Prostate gland (tissue), 2 donors: ENCODE measurements around the gene ARHGEF28. TPM values are rescaled to one million over a fixed set of nuclear protein-coding genes. Genes with fewer than 3 reads are reported as not detected.

ENCODE experiments used
- DNase-seq: peaks from one replicate; pipeline ENCODE4 v3.0.0-alpha.2; 2019; ENCODE audit warnings: low spot score
- H3K27ac ChIP-seq, 2 donors: fragments of 200-600 bp; sonication (generic); 2 replicates each; pipeline ENCODE4 v1.5.1; 2017 to 2019
- H3K27me3 ChIP-seq: fragments of 200-600 bp; sonication (generic); replicated peaks from 2 replicates; pipeline ENCODE4 v1.5.1; 2019; ENCODE audit not compliant: insufficient read depth
- H3K36me3 ChIP-seq, 2 donors: fragments of 200-600 bp; sonication (generic); 1 replicate in 1 of 2; 2 replicates in 1 of 2; pipeline versions ENCODE4 v1.5.1 to v1.8.1; 2017 to 2019
- H3K4me1 ChIP-seq: fragments of 200-600 bp; sonication (generic); replicated peaks from 2 replicates; pipeline ENCODE4 v1.5.1; 2019
- H3K4me3 ChIP-seq, 2 donors: fragments of 200-600 bp; sonication (generic); 2 replicates each; pipeline ENCODE4 v1.5.1; 2017 to 2019
- H3K9me3 ChIP-seq: fragments of 200-600 bp; sonication (generic); 2 replicates; pipeline ENCODE4 v1.5.1; 2017
- POLR2A ChIP-seq: fragments of 450-650 bp; IDR thresholded peaks from one replicate; pipeline ENCODE4 v1.6.1; 2016; ENCODE audit warnings: antibody characterized with exemption, mild to moderate bottlenecking
- POLR2AphosphoS5 ChIP-seq: sonication (generic); formaldehyde crosslinking; IDR thresholded peaks from one replicate; pipeline ENCODE4 v1.6.1; 2017; ENCODE audit warnings: antibody characterized with exemption
- WGBS: methylation state at CpG from one replicate; pipeline ENCODE4 v1.1.5; 2018; 5-methylcytosine and 5-hydroxymethylcytosine counted together
- intact Hi-C: fragments of 100-400 bp; cut with DNase I; formaldehyde crosslinking; loops from one replicate; pipeline ENCODE4 v1.14.2; 2022
- total RNA-seq, 2 donors: library from RNA; depleted of rRNA; stranded (reverse); fragments of >200 nt; gene quantifications; one replicate each; pipeline ENCODE4 v1.1.0, GENCODE V29; 2016
- TF ChIP-seq, protein P1 (sequence below), 4 experiments: fragments of 200-600 bp in 2 of 4; fragments of 450-650 bp in 2 of 4; sonication (generic) in 2 of 4; IDR thresholded peaks; 1 replicate in 3 of 4; 2 replicates in 1 of 4; pipeline ENCODE4 v1.5.1; 2016 to 2019; ENCODE audit warnings: antibody characterized with exemption in 4 of 4, mild to moderate bottlenecking in 2 of 4, moderate library complexity in 2 of 4

Gene ARHGEF28
- total RNA-seq, 2 donors from 2014 or later: 18.9 to 28.3 TPM

GRCh38 chr5:73857446-73857845 lies 231.4 kb downstream of the ARHGEF28 start:
- no peak for DNase-seq
- Histone ChIP-seq H3K4me1 (no peaks in the 10 kb centered on the region), H3K36me3 (no peaks in the 10 kb centered on the region), H3K9me3 (no peaks in the 10 kb centered on the region), H3K27ac (no peak overlapping the region), H3K27me3 (no peaks in the 10 kb centered on the region), H3K4me3 (no peak overlapping the region)
- TF ChIP-seq, protein P1, sequence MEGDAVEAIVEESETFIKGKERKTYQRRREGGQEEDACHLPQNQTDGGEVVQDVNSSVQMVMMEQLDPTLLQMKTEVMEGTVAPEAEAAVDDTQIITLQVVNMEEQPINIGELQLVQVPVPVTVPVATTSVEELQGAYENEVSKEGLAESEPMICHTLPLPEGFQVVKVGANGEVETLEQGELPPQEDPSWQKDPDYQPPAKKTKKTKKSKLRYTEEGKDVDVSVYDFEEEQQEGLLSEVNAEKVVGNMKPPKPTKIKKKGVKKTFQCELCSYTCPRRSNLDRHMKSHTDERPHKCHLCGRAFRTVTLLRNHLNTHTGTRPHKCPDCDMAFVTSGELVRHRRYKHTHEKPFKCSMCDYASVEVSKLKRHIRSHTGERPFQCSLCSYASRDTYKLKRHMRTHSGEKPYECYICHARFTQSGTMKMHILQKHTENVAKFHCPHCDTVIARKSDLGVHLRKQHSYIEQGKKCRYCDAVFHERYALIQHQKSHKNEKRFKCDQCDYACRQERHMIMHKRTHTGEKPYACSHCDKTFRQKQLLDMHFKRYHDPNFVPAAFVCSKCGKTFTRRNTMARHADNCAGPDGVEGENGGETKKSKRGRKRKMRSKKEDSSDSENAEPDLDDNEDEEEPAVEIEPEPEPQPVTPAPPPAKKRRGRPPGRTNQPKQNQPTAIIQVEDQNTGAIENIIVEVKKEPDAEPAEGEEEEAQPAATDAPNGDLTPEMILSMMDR (IDR thresholded peaks at IDR 0.05): no peak
- TF ChIP-seq POLR2AphosphoS5: no peak
- no peak for TF ChIP-seq POLR2A
- intact Hi-C loops: no loop called here
- 87% methylated on average over 3 of the region's 3 CpGs for WGBS

GRCh38 chr5:73858054-73858453 lies 232.1 kb downstream of the ARHGEF28 start:
- H3K36me3 ChIP-seq: no peaks in the 10 kb centered on the region
- no peaks in the 10 kb centered on the region for H3K9me3 ChIP-seq
- no peak overlapping the region for H3K27ac ChIP-seq
- intact Hi-C loops: no loop called here
- 90% methylated on average over 4 of the region's 4 CpGs for WGBS
- no peaks in the 10 kb centered on the region for H3K4me1 ChIP-seq
- no peaks in the 10 kb centered on the region for H3K27me3 ChIP-seq
- no peak for TF ChIP-seq POLR2A
- DNase-seq: no peak
- no peak overlapping the region for H3K4me3 ChIP-seq

GRCh38 chr5:73858776-73859175 lies 232.8 kb downstream of the ARHGEF28 start:
- TF ChIP-seq POLR2AphosphoS5 (no peak), POLR2A (no peak)
- TF ChIP-seq, protein P1 (IDR thresholded peaks at IDR 0.05): no peak
- H3K4me1 ChIP-seq: no peaks in the 10 kb centered on the region
- no peak for DNase-seq
- H3K27ac ChIP-seq: no peak overlapping the region
- no peak overlapping the region for H3K4me3 ChIP-seq
- intact Hi-C loops: no loop called here
- H3K9me3 ChIP-seq: no peaks in the 10 kb centered on the region
- H3K27me3 ChIP-seq: no peaks in the 10 kb centered on the region
- 80% methylated on average over 3 of the region's 3 CpGs for WGBS
- H3K36me3 ChIP-seq: no peaks in the 10 kb centered on the region

GRCh38 chr5:73859696-73860095 lies 233.7 kb downstream of the ARHGEF28 start:
- Histone ChIP-seq H3K36me3 (no peaks in the 10 kb centered on the region), H3K4me3 (no peak overlapping the region), H3K27me3 (no peaks in the 10 kb centered on the region), H3K27ac (no peak overlapping the region), H3K9me3 (no peaks in the 10 kb centered on the region), H3K4me1 (no peaks in the 10 kb centered on the region)
- 79% methylated on average over 5 of the region's 5 CpGs for WGBS
- TF ChIP-seq, protein P1 (IDR thresholded peaks at IDR 0.05): no peak
- TF ChIP-seq POLR2A (no peak), POLR2AphosphoS5 (no peak)
- DNase-seq: no peak
- intact Hi-C loops: no loop called here

DNA sequence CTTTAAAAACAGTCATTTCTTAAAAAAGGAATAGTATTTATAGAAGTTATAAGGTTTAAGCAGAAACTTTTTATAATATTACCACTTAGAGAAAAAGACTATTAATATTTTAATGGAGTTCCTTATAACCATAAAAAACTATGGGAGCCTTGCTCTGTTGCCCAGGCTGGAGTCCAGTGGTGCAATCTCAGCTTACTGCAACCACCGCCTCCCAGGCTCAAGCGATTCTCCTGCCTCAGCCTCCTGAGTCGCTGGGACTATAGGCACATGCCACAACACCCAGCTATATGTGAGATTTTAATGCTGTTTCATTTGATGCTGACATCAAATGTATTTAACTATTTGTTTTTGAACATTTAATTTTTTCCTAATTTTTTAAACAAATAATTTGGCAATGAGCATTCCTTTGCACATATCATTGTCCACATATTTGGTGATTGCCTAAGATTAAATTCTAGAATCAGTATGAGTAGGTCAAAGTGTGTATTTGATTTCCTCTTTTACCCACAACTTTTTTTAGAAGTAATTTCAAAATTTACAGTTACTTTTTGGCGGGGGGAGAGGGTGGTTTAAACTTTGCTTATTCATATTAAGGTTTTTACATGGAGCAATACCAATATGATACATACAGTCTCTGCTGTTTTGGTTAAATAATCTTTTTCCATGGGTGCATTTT lies 235.5 kb downstream of the ARHGEF28 start:
- TF ChIP-seq POLR2A: no peak
- TF ChIP-seq POLR2AphosphoS5: no peak
- TF ChIP-seq, protein P1 (IDR thresholded peaks at IDR 0.05): no peak
- Histone ChIP-seq H3K36me3 (no peaks in the 10 kb centered on the region), H3K27me3 (no peaks in the 10 kb centered on the region), H3K9me3 (no peaks in the 10 kb centered on the region), H3K4me3 (no peak overlapping the region), H3K27ac (no peak overlapping the region), H3K4me1 (no peaks in the 10 kb centered on the region)
- no peak for DNase-seq
- intact Hi-C loops: no loop called here
- WGBS: 92% methylated on average over 4 of the region's 4 CpGs
